Mammary epithelial cell (primary cell): ENCODE data around the gene PTPRQ.

Experiments used
- EZH2 ChIP-seq: IDR thresholded peaks from 2 replicates; pipeline ENCODE4 v1.6.1; 2012; ENCODE audit warnings: low read length, inconsistent platforms, borderline replicate concordance
- TF ChIP-seq, protein P1 (sequence below), 2 donors: IDR thresholded peaks in 1 of 2; conservative IDR thresholded peaks in 1 of 2; 2 replicates each; pipeline ENCODE4 v1.5.1; 2011 to 2012; ENCODE audit warnings: inconsistent platforms in 2 of 2, low read length in 2 of 2, mild to moderate bottlenecking in 2 of 2, control low read depth in 1 of 2, low read depth in 1 of 2; ENCODE audit not compliant: insufficient read depth in 1 of 2; ENCODE audit errors: extremely low read depth in 1 of 2

DNA sequence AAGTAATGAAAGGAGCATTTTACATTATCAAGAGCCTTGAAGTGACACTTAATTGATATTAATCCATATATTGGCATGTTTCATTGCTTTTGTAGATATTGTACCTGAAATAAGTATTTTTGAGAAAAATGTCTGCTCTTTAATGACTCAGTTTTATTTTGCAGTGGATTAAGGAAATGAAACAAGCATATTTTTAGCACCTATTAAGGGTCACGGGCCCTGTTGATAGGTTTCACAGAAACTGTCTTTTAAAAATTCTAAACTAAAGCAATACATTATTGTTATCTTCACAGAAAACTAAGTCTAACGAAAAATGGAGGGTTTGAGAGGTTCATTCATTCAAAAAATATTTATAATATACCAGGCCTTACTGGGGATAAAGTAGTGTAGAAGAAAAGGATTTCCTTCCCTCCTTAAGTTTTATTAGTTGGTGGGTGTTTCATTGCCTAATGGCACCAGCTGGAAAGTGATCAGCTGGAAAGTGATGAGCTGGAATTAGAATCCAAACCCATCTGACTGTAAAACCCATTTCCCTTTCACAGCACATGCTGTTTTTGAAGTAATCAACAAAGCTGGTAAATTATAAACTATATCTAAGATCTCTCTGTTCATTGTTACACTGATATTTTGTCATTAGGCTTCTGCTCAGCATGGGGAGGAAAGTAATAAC, 54.2 kb downstream of the PTPRQ start:
- TF ChIP-seq, protein P1, sequence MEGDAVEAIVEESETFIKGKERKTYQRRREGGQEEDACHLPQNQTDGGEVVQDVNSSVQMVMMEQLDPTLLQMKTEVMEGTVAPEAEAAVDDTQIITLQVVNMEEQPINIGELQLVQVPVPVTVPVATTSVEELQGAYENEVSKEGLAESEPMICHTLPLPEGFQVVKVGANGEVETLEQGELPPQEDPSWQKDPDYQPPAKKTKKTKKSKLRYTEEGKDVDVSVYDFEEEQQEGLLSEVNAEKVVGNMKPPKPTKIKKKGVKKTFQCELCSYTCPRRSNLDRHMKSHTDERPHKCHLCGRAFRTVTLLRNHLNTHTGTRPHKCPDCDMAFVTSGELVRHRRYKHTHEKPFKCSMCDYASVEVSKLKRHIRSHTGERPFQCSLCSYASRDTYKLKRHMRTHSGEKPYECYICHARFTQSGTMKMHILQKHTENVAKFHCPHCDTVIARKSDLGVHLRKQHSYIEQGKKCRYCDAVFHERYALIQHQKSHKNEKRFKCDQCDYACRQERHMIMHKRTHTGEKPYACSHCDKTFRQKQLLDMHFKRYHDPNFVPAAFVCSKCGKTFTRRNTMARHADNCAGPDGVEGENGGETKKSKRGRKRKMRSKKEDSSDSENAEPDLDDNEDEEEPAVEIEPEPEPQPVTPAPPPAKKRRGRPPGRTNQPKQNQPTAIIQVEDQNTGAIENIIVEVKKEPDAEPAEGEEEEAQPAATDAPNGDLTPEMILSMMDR (conservative IDR thresholded peaks at IDR 0.05 in 1 of 2, IDR thresholded peaks at IDR 0.05 in 1 of 2; ENCODE audit: extremely low read depth in 1 of 2, insufficient read depth in 1 of 2, low read depth in 1 of 2, low read length in 2 of 2), result no peak
- TF ChIP-seq EZH2, result no peak
